Measurements from ENCODE around the gene UBA3.

DNA sequence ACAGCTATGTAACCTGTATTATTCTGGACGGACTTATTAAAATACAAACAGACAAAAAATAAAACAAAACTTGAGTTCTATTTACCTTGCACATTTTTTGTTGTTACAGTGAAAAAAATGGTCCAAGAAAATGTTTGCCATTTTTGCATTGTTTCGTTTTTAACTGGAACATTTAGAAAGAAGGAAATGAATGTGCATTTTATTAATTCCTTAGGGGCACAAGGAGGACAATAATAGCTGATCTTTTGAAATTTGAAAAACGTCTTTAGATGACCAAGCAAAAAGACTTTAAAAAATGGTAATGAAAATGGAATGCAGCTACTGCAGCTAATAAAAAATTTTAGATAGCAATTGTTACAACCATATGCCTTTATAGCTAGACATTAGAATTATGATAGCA is 25.2 kb upstream of the UBA3 start:
- TF ChIP-seq CTCF (IDR thresholded peaks at IDR 0.05) (no peak), POLR2AphosphoS5 (IDR thresholded peaks at IDR 0.05) (no peak)
